IPS DF 6.9 (cell line): Measurements from ENCODE around the gene CD81.

Source experiments
- DNase-seq: peaks from one replicate; pipeline ENCODE4 v3.0.0-alpha.2; 2013; ENCODE audit warnings: low read depth, low spot score
- H3K27ac ChIP-seq: one replicate; pipeline ENCODE4 v1.5.1; 2013; ENCODE audit warnings: low read length, control low read depth
- H3K27me3 ChIP-seq: 2 replicates; pipeline ENCODE4 v1.6.1; 2013; ENCODE audit warnings: mild to moderate bottlenecking, low read length; ENCODE audit not compliant: control insufficient read depth, insufficient read depth
- H3K36me3 ChIP-seq: 2 replicates; pipeline ENCODE4 v1.6.1; 2013; ENCODE audit warnings: low read length; ENCODE audit not compliant: control insufficient read depth, insufficient read depth
- H3K4me1 ChIP-seq: 2 replicates; pipeline ENCODE4 v1.6.1; 2013; ENCODE audit warnings: low read length; ENCODE audit not compliant: control insufficient read depth, insufficient read depth
- H3K4me3 ChIP-seq: 2 replicates; pipeline ENCODE4 v1.5.1; 2013; ENCODE audit warnings: mild to moderate bottlenecking, low read length
- H3K9me3 ChIP-seq: 2 replicates; pipeline ENCODE4 v1.6.1; 2013; ENCODE audit warnings: low read length, inconsistent platforms; ENCODE audit not compliant: control insufficient read depth, insufficient read depth
- WGBS: extraction: QIAGEN DNeasy Blood & Tissue Kit; methylation state at CpG from one replicate; pipeline ENCODE4 v1.1.7; 2013; ENCODE audit warnings: mixed read lengths, missing lambda C conversion rate; ENCODE audit not compliant: insufficient read length, insufficient coverage; 5-methylcytosine and 5-hydroxymethylcytosine counted together

Gene CD81

GRCh38 chr11:2422461-2423156, 45.5 kb downstream of the CD81 start:
- H3K4me3 ChIP-seq = no peak overlapping the region
- H3K27me3 ChIP-seq = no peaks in the 10 kb centered on the region
- no peaks in the 10 kb centered on the region for H3K9me3 ChIP-seq
- DNase-seq = no peak
- H3K27ac ChIP-seq = no peak overlapping the region
- H3K36me3 ChIP-seq = no peaks in the 10 kb centered on the region
- no CpG with 5 or more reads among the region's 14 CpGs for WGBS
- 0 out of 2 replicates have a peak, but pooled peaks cover 1% of the 10 kb centered on the region for H3K4me1 ChIP-seq

- Histone ChIP-seq H3K36me3 (no peaks in the 10 kb centered on the region), H3K9me3 (no peaks in the 10 kb centered on the region), H3K27me3 (no peaks in the 10 kb centered on the region), H3K27ac (no peak overlapping the region), H3K4me3 (no peak overlapping the region), H3K4me1 (0 out of 2 replicates have a peak, but pooled peaks cover 1% of the 10 kb centered on the region)
- WGBS = no CpG with 5 or more reads among the region's 26 CpGs
- DNase-seq = no peak
These were observed 46.3 kb downstream of the CD81 start for GRCh38 chr11:2423157-2424025.

GRCh38 chr11:2424811-2425495, 47.8 kb downstream of the CD81 start:
- no peak for DNase-seq
- no CpG with 5 or more reads among the region's 28 CpGs for WGBS

GRCh38 chr11:2425506-2425905, 48.4 kb downstream of the CD81 start:
- Histone ChIP-seq H3K9me3 (no peaks in the 10 kb centered on the region), H3K4me1 (0 out of 2 replicates have a peak, but pooled peaks cover 1% of the 10 kb centered on the region), H3K36me3 (no peaks in the 10 kb centered on the region), H3K27me3 (no peaks in the 10 kb centered on the region), H3K4me3 (no peak overlapping the region), H3K27ac (no peak overlapping the region)
- DNase-seq = no peak
- no CpG with 5 or more reads among the region's 8 CpGs for WGBS

More at GRCh38 chr11:2424811-2425495, 47.8 kb downstream of the CD81 start:
- H3K27ac ChIP-seq = no peak overlapping the region
- H3K36me3 ChIP-seq = no peaks in the 10 kb centered on the region
- no peaks in the 10 kb centered on the region for H3K9me3 ChIP-seq
- H3K4me1 ChIP-seq = 0 out of 2 replicates have a peak, but pooled peaks cover 1% of the 10 kb centered on the region
- no peaks in the 10 kb centered on the region for H3K27me3 ChIP-seq
- no peak overlapping the region for H3K4me3 ChIP-seq

GRCh38 chr11:2426221-2426620, 49.1 kb downstream of the CD81 start:
- WGBS = no CpG with 5 or more reads among the region's 13 CpGs
- Histone ChIP-seq H3K9me3 (no peaks in the 10 kb centered on the region), H3K4me3 (no peak overlapping the region), H3K36me3 (no peaks in the 10 kb centered on the region), H3K27ac (no peak overlapping the region), H3K4me1 (no peaks in the 10 kb centered on the region), H3K27me3 (no peaks in the 10 kb centered on the region)
- no peak for DNase-seq

- no peaks in the 10 kb centered on the region for H3K27me3 ChIP-seq
- no peak overlapping the region for H3K4me3 ChIP-seq
- H3K36me3 ChIP-seq = no peaks in the 10 kb centered on the region
- WGBS = no CpG with 5 or more reads among the region's 14 CpGs
- H3K27ac ChIP-seq = no peak overlapping the region
- no peaks in the 10 kb centered on the region for H3K4me1 ChIP-seq
- H3K9me3 ChIP-seq = no peaks in the 10 kb centered on the region
- DNase-seq = no peak
These were observed 49.9 kb downstream of the CD81 start for GRCh38 chr11:2426826-2427521.

GRCh38 chr11:2427721-2428321, 50.7 kb downstream of the CD81 start:
- no peaks in the 10 kb centered on the region for H3K27me3 ChIP-seq
- no CpG with 5 or more reads among the region's 12 CpGs for WGBS
- H3K4me1 ChIP-seq = no peaks in the 10 kb centered on the region
- no peak overlapping the region for H3K4me3 ChIP-seq
- DNase-seq = no peak
- no peaks in the 10 kb centered on the region; the same call in 1 of the 2 replicates for H3K36me3 ChIP-seq
- no peaks in the 10 kb centered on the region for H3K9me3 ChIP-seq
- H3K27ac ChIP-seq = no peak overlapping the region

- Histone ChIP-seq H3K9me3 (no peaks in the 10 kb centered on the region), H3K36me3 (no peaks in the 10 kb centered on the region; the same call in 1 of the 2 replicates), H3K4me3 (no peak overlapping the region), H3K27me3 (no peaks in the 10 kb centered on the region), H3K4me1 (no peaks in the 10 kb centered on the region), H3K27ac (no peak overlapping the region)
- no peak for DNase-seq
- WGBS = 100% methylated on average over 2 of the region's 8 CpGs
These were observed 51.2 kb downstream of the CD81 start for GRCh38 chr11:2428322-2428795.

- no peak overlapping the region for H3K27ac ChIP-seq
- no peak overlapping the region for H3K4me3 ChIP-seq
- H3K9me3 ChIP-seq = no peaks in the 10 kb centered on the region
- DNase-seq = no peak
- no peaks in the 10 kb centered on the region for H3K27me3 ChIP-seq
- no peaks in the 10 kb centered on the region; the same call in 1 of the 2 replicates for H3K36me3 ChIP-seq
- no CpG with 5 or more reads among the region's 1 CpG for WGBS
- H3K4me1 ChIP-seq = no peaks in the 10 kb centered on the region
These were observed 54.3 kb downstream of the CD81 start for GRCh38 chr11:2431395-2431794.
